GM18870 (cell line): ENCODE data around the gene EEF1A1.
"Not testable (repeated sequence)": the region's sequence is repeated elsewhere in the genome, so short reads cannot be mapped to it uniquely, and the experiment has no call there.

Source experiments
- ATAC-seq: cut with Tn5 transposase; IDR thresholded peaks from one replicate; pipeline ENCODE4 v1.9.1; 2021; ENCODE audit warnings: moderate library complexity; ENCODE audit not compliant: unreplicated experiment

EEF1A1 gene

DNA sequence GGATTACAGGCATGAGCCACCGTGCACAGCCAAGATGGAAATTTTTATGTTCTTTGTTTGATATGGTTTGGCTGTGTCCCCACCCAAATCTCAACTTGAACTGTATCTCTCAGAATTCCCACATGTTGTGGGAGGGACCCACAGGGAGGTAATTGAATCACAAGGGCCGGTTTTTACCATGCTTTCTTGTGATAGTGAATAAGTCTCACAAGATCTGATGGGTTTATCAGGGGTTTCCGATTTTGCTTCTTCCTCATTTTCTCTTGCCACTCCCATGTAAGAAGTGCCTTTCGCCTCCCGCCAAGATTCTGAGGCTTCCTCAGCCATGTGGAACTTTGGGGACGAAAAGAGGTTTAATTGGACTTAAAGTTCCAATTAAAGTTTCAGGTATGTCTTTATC is 14.6 kb downstream of the EEF1A1 start:
- no peak for ATAC-seq

DNA sequence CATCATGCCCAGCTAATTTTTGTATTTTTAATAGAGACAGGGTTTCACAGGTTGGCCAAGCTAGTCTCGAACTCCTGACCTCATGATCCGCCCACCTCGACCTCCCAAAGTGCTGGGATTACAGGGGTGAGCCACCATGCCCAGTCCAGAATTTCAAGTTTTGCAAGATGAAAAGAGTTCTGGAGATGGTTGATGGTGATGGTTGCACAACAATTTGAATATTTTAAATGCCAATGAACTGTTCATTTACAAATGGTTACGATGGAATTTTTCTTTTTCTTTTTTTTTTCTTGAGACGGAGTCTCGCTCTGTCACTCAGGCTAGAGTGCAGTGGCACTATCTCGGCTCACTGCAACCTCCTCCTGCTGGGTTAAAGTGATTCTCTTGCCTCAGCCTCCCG is 15.1 kb downstream of the EEF1A1 start:
- not testable (repeated sequence) for ATAC-seq

DNA sequence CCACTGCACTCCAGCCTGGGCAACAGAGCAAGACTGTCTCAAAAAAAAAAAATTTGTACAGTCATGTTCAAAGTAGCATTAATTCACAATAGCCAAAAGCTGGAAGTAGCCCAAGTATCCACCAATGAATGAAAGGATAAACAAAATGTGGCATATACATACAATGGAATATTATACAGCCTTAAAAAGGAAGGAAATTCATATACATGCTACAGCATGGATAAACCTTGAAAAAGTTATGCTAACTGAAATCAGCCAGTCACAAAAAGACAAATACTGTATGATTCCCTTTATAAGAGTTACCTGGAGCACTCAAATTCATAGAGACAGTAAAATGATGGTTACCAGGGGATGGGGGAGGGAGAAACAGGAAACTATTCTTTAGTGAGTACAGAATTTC is 15.7 kb downstream of the EEF1A1 start:
- ATAC-seq: no peak

DNA sequence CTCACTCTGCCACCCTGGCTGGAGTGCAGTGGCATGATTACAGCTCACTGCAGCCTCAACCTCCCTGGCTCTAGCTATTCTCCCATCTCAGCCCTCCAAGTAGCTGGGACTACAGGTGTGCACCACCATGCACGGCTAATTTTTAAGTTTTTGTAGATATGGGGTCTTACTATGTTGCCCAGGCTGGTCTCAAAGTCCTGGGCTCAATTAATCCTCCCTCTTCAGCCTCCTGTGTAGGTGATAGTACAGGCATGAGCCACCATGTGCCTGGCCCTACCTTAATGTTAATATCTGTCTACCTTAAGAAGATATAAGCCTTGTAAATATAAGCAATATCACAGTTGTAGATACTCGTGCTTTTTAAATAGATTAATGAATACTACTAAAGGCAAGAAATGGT is 16.7 kb downstream of the EEF1A1 start:
- no peak for ATAC-seq

DNA sequence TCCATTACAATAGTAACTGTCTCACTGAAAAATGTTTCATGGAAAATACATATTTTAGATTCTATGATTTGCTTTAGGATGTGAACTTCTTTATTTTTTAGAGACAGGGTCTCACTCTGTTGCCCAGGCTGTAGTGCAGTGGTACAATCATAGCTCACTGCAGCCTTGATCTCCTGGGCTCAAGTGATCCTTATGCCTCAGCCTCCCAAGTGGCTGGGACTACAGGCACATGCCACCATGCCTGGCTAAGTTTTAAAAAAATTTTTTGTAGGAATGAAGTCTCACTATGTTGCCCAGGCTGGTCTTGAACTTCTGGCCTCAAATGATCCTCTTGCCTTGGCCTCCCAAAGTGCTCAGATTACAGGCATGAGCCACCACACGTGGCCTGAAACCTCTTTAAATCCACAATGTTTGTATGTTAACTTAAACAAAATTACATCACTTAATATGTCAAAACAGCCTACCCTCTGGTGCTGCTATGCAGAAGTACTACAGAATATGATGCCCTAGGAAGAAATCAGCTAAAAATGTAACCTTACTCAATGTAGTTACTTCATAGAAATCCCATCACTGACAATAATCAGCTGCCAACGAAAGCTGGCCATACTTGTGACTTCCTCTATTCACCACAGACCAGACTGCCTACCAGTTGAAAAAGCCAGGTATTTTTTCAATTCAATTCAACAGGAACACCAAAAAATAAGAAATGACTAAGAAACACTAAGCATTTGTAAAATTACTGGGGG is 17.6 kb downstream of the EEF1A1 start:
- ATAC-seq: no peak

DNA sequence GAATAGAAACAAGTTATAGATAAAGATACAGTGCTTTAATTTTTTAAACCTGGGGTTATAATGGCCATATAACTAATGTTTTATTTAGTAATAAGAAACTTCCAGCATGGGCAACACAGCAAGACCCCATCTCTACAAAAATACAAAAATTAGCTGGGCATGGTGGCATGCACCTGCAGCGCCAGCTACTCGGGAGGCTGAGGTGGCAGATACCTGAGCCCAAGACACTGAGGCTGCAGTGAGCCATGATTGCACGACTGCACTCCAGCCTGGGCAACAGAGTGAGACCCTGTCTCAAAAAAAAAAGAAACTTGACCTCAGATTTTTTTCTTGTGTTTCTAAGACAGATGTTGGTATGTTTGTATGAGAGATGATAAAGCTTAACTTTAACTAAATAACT is 22.9 kb downstream of the EEF1A1 start:
- no peak for ATAC-seq

DNA sequence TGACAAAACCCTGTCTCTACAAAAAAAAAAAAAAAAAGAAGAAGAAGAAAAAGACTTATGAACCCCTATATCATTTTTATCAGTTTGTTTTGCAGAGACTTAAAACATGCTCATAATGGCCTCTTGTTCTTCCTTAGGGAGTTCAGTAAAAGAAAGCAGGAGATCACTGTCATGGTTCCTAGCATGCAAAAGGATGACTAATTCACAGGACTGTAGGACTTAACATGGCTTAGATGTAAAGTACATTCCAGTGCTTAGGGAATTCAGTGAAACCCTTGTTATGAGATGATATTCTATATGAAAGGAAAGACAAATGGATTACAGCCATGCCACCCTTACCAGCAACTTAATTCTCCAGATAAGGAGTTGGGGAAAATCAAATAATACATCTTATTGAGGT is 29.5 kb downstream of the EEF1A1 start:
- ATAC-seq: no peak

DNA sequence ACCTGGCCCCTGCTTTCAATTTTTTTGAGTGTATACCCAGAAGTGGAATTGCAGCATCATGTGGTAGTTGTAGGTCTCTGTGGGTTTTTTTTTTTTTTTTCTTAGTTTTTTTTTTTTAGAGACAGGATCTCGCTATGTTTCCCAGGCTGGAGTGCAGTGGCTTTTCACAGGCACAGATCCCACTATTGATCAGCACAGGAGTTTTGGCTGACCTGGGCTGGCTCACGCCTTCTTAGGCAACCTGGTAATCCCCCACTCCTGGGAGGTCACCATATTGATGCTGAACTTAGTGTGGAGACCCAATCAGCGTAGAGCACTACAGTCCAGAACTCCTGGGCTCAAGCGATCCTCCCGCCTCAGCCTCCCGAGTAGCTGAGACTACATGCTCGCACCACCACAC is 33.4 kb downstream of the EEF1A1 start:
- no peak for ATAC-seq

DNA sequence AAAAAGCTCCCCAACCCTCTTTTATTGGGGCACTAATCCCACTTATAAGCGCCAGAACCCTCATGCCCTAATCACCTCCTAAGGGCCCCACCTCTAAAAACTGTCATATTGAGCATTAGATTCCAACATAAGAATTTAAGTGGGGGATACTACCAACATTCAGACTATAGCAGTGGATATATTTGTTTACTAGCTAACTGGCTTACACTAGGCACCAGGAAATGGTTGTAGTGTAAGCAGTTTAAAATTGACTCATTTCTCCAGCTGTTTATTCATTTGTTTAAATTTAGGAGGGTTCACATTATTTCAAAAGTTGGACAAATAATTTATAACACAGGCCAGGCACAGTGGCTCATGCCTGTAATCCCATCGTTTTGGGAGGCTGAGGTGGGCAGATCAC is 36.4 kb downstream of the EEF1A1 start:
- no peak for ATAC-seq

DNA sequence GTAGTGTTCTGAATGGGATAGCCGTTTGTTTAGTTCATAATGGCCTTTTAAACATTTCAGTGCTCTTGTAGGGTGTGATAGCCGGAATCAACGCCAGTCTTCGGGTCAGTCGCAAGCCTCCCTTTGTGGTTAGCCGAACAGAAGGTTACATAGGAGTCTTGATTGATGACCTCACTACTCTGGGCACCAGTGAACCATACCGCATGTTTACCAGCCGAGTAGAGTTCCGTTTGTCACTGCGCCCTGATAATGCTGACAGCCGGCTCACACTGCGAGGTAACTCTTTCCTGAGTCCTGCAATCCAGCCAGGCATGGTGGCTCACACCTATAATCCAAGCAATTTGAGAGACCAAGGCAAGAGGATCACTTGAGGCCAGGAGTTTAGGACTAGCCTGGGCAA is 38.9 kb downstream of the EEF1A1 start:
- no peak for ATAC-seq

DNA sequence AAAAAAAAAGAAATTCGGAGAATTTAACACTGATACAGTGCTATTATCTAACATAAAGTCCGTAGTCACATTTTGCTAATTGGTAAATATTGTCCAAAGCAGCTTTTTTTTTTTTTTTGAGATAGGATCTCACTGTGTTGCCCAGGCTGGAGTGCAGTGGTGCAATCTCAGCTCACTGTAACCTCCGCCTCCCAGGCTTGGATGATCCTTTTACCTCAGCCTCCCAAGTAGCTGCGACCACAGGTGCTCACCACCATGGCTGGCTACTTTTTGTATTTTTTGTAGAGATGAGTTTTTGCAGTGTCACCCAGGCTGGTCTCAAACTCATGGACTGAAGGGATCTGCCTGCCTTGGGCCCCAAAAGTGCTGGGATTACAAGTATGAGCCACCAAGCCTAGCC is 43.4 kb downstream of the EEF1A1 start:
- ATAC-seq: no peak

DNA sequence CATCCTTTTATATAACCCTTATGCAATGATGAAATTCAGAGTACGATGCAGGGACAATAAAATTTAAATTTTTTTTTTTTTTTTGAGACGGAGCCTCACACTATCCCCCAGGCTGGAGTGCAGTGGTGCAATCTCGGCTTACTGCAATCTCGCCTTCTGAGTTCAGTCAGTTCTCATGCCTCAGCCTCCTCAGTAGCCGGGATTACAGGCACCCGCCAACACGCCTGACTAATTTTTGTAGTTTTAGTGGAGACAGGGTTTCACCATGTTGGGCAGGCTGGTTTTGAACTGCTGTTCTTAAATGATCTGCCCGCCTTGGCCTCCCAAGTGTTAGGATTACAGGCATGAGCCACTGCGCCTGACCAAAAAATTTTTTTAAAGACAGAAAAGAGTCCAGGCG is 44.1 kb downstream of the EEF1A1 start:
- ATAC-seq: no peak

DNA sequence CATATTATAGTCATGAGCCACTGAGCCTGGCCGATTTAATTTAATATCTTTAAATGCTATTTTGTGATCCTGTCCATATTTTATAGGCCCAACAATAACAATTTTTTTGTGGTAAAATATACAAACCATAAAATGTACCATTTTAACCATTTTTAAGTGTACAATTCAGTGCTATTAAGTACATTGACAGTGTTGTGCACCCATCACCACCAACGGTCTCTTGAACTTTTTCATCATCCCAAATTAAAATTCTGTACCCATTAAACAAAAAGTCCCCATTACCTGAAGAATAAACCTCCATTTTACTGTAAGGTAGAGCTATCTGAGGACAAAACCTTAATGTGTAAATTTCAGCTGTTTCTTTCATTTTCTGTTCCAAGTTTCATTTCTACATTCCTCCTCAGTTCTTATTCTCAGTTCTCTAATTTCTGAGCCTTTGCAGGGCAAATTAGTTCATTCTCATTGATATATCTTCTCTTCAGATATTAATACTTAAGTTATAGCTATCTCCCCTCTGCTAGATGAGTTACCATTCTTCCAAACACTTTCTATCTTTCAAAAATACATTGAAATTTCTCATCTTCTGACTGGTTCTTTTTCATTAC is 49.0 kb downstream of the EEF1A1 start:
- peak; percentile 96 for ATAC-seq
